ENCODE data around the gene CDC37. TPM values are rescaled to one million over a fixed set of nuclear protein-coding genes. Genes with fewer than 3 reads are reported as not detected.

Gene CDC37
- total RNA-seq, 6 donors from 2014 or later, result 104 to 388 (median 169) TPM

GRCh38 chr19:10442698-10443097, 39.4 kb upstream of the CDC37 start:
- no peak for DNase-seq
- Histone ChIP-seq H3K9me3 (no peaks in the 10 kb centered on the region), H3K4me3 (no peak overlapping the region), H3K27me3 (no peaks in the 10 kb centered on the region), H3K27ac (no peak overlapping the region), H3K4me1 (no peaks in the 10 kb centered on the region), H3K36me3 (peaks cover 0 to 22% (median 4%) of the 10 kb centered on the region in 4 donors)
- 93 to 95% methylated on average over 3 of the region's 3 CpGs for WGBS, 2 donors
- ATAC-seq (ENCODE audit: low FRiP score in 2 of 2), result no peak
- TF ChIP-seq EP300 (IDR thresholded peaks at IDR 0.05) (no peak), POLR2A (IDR thresholded peaks at IDR 0.05) (no peak), CTCF (IDR thresholded peaks at IDR 0.05) (no peak), POLR2AphosphoS5 (IDR thresholded peaks at IDR 0.05) (no peak)

- no peak for TF ChIP-seq POLR2AphosphoS5 (IDR thresholded peaks at IDR 0.05)
- no peak for TF ChIP-seq POLR2A (IDR thresholded peaks at IDR 0.05)
- TF ChIP-seq EP300 (IDR thresholded peaks at IDR 0.05), result no peak
- TF ChIP-seq CTCF (IDR thresholded peaks at IDR 0.05), result no peak
- ATAC-seq (ENCODE audit: low FRiP score in 2 of 2) (no peak), DNase-seq (no peak)
- 90 to 95% methylated on average over 5 of the region's 5 CpGs for WGBS, 2 donors
- H3K4me3 ChIP-seq, result no peak overlapping the region
- H3K4me1 ChIP-seq, result no peaks in the 10 kb centered on the region
- H3K36me3 ChIP-seq, result peaks cover 0 to 11% (median 0%) of the 10 kb centered on the region in 4 donors
- no peaks in the 10 kb centered on the region for H3K9me3 ChIP-seq
- no peaks in the 10 kb centered on the region for H3K27me3 ChIP-seq
- no peak overlapping the region for H3K27ac ChIP-seq
These were observed 36.2 kb upstream of the CDC37 start for GRCh38 chr19:10439588-10439987.

GRCh38 chr19:10433131-10433536, 29.8 kb upstream of the CDC37 start:
- Histone ChIP-seq H3K27ac (peak overlapping the region in 3 of 4 donors; percentile 84 to 85 (median 85)), H3K4me3 (no peak overlapping the region), H3K36me3 (no peaks in the 10 kb centered on the region), H3K27me3 (no peaks in the 10 kb centered on the region), H3K4me1 (peaks cover 21 to 37% (median 27%) of the 10 kb centered on the region in 4 donors), H3K9me3 (no peaks in the 10 kb centered on the region)
- ATAC-seq (ENCODE audit: low FRiP score in 2 of 2) (no peak), DNase-seq (no peak)
- TF ChIP-seq EP300 (IDR thresholded peaks at IDR 0.05) (no peak), CTCF (IDR thresholded peaks at IDR 0.05) (no peak), POLR2AphosphoS5 (IDR thresholded peaks at IDR 0.05) (no peak), POLR2A (IDR thresholded peaks at IDR 0.05) (no peak)
- WGBS, 2 donors, result 88 to 92% methylated on average over 10 of the region's 10 CpGs

GRCh38 chr19:10432736-10433130, 29.4 kb upstream of the CDC37 start:
- Histone ChIP-seq H3K36me3 (no peaks in the 10 kb centered on the region), H3K27me3 (no peaks in the 10 kb centered on the region), H3K27ac (peak overlapping the region in 3 of 4 donors; percentile 84 to 85 (median 85)), H3K4me1 (peaks cover 22 to 39% (median 27%) of the 10 kb centered on the region in 4 donors), H3K9me3 (no peaks in the 10 kb centered on the region), H3K4me3 (peak overlapping the region in 3 of 4 donors; percentile 72 to 83 (median 77))
- no peak for ATAC-seq (ENCODE audit: low FRiP score in 2 of 2)
- WGBS, 2 donors, result 64 to 93% methylated on average over 2 of the region's 2 CpGs
- TF ChIP-seq CTCF (IDR thresholded peaks at IDR 0.05), result no peak
- TF ChIP-seq POLR2A (IDR thresholded peaks at IDR 0.05), result no peak
- no peak for TF ChIP-seq POLR2AphosphoS5 (IDR thresholded peaks at IDR 0.05)
- no peak for TF ChIP-seq EP300 (IDR thresholded peaks at IDR 0.05)
- DNase-seq, result no peak

Data from upper lobe of left lung (tissue), 6 donors.